ENCODE results near the gene TMEM63A.

Gene TMEM63A

DNA sequence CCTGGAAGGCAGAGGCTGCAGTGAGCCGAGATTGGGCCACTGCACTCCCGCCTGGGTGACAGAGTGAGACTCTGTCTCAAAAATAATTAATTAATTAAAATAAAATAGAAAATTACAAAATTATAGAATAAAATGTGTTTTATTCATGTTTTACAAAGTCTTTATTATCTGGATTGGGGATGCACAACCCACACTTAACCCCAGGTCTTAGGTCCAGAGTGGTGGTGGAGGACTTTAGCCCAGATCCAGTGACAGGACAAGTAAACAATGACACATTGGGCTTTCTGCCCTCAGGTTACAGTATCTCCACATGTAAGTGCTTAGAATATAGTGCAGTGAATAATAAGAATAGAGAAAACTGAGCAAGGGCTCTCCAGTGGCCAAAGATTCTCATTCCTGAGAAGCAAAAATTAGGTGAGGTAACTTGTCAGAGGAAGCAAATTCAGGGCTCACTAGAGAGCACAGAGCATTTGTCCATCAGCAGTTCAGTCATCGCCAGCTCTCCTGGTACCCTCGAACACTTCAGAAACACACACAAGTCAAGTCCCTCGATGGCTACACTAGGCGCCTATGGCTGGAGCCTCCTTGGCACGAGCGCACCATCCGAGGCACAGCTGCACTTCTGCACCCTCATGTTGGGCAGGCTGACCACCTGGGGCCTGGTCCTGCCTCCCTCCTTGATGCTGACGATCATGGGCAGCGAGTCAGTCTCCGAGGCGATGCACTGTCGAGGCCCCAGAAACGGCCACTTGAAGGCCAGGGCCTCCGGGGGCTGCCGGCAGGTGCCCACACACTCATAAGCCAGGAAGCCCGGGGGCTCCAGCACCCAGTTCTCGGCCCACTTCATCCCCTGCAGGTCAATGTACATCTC lies 4.2 kb upstream of the TMEM63A start:
- no peak for DNase-seq (ENCODE audit: low read depth in 4 of 4, low spot score in 1 of 4)

DNA sequence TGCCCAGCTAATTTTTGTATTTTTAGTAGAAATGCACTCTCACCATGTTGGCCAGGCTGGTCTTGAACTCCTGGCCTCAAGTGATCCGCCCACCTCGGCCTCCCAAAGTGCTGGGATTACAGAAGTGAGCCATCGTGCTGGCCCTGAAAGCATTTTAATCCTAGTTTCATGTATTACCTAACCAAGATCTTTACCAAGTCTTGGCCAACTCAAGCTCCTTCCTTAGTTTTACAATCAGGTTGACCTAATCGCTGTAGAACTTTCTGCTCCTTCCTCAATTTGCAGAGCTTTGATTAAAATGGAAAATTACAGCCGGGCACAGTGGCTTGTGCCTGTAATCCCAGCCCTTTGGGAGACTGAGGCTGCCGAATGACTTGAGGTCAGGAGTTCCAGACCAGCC lies 3.2 kb upstream of the TMEM63A start:
- DNase-seq (ENCODE audit: low read depth in 4 of 4, low spot score in 1 of 4) = no peak

DNA sequence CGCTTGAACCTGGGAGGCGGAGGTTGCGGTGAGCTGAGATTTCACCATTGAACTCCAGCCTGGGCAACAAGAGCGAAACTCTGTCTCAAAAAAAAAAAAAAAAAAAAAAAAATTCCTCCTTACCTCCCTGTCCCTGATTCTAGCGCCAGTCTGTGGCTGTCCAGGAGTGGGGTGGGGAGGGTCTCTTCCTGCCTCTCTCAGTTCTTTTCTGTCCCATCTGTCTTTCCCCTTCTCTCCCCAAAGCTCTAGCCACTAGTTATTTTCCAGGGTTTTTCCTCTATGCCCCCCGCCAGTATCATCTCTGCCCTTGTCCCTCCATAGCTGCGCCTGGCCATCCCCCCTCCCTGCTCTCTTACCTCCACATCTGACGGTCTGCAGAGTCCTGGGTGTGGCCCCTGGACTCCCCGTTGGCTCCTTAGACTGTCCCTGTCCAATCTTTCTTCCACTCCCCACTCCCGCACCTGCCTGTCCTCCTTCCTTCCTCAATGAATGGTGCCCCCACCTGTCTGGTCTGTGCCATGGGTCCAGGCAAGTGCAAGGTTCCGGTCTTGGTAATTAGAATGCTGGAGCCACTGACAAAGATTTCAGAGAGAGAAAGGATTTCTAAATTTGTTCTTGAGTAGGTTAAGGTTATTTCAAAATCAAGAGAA lies 1.6 kb upstream of the TMEM63A start:
- no peak for DNase-seq (ENCODE audit: low read depth in 4 of 4, low spot score in 1 of 4)

DNA sequence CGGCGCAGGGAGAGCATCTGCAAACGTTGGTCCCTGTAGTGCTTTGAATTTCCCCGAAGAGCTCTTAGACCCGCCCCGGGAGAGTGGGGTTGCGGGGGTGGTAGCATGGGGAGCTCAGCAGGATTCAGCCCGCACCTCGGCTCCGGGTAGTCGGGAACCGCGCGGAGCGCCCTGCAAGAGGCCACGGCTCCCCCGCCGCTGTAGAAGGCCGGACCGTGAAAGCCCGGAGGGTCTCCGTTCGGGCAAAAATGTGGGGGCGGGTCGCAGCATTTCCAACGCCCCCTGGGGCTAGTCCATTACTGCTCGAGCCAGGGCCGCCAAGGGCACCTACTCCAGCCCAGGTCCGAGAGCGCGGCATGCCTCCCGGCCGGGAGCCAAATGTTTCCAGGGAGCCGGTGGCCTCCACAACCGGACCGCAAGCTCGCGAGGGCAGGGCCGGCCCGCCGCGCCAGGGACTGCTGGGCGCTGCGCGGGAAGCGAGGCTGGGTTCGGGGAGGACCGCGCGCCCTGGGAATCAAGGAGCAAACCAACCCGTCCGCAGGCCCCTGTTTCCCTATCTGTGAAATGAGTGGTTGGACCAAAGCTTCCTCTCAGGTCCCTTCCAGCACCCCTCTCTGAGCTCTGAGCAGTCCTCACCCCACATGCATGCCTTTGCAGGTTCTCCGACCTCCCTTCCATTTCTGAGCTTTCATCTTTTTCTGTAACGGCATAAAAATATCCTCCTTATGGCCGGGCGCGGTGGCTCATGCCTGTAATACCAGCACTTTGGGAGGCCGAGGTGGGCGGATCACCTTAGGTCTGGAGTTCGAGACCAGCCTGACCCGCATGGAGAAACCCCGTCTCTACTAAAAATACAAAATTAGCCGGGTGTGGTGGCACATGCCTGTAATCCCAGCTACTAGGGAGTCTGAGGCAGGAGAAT lies 775 bp upstream of the TMEM63A start:
- DNase-seq (ENCODE audit: low read depth in 4 of 4, low spot score in 1 of 4) = peak in 1 of 4 experiments; percentile 27

DNA sequence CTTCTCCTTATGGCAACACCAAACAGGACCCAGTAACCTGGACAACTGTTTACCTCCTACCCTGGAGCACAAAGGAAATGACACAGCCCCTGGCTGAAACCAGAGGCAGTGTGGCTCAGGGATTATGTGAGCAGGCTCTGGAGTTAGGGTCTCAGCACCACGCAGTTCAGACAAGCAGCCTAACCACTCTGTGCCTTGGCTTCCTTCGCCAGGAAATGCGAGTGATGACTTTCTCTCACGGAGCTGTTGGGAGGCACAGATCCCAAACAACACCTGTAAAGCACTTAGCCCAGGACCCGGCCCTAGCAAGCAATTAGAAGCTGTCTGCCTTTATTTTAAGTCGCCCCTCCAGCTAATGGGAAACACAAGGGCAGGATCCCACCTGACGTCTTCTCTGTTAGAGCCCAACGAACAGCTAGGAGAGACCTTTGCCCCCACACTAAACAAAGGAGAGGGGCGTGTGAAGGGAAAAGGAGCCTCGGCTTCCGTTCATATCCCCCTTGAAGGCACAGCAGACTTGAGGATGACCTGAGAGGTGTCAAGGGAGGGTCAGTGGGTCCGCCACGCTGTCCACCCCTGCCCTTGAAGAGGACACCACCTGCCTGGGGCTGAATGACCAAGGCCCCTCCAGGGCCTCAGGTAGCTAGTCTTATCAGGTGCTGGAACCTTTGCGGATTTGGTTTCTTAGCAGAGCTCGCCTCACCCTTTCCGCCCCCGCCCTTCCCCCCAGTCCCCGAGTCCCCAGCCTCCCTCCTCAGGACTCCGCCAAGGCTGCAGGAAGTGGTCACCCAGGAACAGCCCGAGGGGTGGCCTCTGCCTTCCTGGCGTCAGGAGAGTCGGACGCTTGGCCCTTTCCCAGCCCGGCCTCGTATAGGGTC lies 860 bp downstream of the TMEM63A start:
- DNase-seq (ENCODE audit: low read depth in 4 of 4, low spot score in 1 of 4) = no peak

DNA sequence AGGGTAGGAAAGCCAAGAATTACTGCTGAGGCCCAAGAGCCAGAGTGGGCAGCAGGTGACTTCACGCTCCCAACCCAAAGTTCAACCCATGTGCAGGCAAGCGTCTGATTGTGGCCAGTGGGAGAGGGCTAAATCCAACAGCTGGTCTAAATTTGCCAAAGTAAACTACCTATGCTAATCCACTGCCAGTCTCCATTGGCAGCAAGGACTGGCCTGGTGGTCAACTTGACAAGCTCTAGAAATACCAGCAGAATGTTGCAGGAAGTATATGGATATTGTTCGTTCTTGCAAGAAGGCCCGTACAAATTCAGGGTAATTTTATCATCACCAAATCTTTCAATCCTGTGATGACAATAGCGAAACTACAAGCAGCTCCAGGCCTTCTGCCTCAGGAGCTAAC lies 1.5 kb downstream of the TMEM63A start:
- DNase-seq (ENCODE audit: low read depth in 4 of 4, low spot score in 1 of 4) = no peak

DNA sequence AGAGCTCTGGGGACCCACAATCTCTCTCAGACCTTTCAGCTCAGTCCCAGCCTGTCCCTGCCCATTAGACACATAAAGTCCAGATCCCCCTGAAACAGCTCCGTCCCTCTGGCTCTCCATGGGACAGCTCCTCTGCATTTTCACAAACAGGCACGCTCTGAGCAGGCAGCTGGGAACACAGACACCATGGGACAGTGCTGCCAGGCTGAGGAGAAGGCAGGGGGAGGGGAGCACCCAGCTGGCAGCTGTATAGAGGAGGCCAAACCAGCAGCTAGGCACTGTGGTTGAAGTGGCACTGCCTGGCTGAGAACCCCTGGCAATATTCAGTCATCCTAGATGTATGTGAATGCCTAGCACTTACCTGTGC lies 2.0 kb downstream of the TMEM63A start:
- DNase-seq (ENCODE audit: low read depth in 4 of 4, low spot score in 1 of 4) = no peak

DNA sequence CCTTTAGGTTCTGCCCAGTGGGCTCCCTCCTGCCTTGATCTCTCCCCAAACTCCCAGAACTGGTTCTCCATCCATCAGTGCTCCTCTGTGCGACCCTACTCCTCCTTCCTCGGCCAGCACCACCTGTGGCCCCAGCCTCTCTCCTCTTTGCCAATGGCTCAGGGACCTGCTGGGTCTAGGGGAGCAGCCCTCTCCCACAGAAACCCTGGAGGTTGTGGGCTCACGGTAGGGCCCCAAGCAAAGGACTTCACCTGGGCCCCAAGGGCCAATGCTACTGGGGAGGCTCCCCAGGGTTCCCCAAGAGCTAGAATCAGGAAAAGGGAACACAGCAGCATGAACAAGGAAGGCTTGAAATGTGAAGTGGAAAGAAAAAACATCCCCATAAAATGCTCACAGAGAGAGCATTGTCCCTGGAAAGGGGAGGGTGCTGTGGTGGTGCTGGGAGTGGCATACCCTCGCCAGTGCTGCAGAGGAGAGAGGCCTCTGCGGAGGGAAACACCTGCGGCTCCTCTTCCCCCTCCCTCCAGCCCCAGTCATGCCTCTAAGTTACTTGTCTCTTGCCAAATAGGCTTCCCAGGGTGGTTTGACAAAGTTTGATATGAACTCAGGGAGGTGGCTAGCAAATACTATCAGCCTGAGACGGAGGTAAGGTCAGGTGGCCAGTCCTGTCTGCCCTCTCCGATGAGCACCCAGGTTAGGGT lies 2.5 kb downstream of the TMEM63A start:
- no peak for DNase-seq (ENCODE audit: low read depth in 4 of 4, low spot score in 1 of 4)

DNA sequence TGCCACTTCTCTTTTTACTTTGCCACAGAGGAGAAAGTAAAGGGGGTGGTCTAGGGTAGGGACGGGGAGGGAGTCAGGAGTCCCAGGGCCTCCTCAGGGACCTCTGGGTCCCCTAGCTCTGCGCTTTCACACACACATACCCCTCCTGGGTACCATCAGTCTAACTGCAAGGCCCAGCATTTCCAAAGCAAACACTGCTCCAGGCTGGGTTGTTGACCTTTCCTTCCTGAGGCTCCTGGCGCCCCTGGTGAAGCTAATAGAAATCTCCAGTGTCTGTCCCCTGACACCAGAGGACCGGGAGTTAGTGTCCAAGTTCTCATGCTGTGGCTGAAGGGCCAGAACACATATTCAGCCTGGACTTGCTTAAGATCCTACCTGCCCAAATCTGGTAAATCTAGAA lies 3.9 kb downstream of the TMEM63A start:
- no peak for DNase-seq (ENCODE audit: low read depth in 4 of 4, low spot score in 1 of 4)

DNA sequence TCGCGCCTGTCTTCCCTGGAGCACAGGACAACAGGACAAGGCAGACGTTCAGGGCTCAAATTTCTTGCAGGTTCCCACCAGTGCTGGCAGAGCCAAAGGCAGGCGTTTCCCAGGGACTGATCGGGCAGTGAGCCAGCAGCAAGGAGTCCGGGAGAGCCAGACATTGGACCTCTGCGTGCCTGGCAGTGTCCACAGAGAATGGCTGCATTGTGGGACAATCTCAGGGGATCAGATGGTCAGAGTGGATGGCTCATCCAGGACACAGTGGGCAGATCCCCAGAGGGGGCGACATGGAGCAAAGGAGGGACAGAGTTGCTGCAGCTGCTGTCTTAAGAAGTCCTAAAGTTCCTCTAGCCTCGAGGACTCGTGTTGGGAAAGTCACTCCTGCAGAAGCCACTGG lies 4.6 kb downstream of the TMEM63A start:
- DNase-seq (ENCODE audit: low read depth in 4 of 4, low spot score in 1 of 4) = no peak

DNA sequence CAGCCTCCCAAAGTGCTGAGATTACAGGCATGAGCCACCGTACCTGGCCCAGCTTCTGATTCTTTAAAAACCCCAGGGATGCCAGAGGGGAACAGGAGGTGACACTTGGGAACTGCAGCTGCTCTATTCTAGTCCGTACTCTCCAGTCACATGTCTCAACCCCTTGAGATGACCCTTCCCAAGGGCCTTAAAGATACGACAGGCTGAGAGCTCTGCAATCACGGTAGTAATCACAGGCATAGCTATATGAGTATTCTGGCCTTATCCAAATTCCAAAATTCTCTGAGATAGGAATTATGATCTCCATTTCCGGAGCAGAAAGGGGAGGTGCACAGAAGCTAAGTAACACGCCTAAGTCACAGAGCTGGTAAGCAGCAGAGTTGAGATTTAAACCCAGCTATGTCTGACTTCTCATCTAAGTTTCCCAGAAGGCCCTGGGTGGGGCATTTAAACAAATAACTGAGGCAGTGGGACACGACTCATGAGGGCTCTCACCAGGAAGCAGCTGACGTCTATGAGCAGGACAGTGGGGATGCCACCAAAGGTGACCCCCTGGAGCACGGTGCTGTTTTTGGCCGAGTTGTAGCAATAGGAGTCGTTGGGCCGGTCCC lies 5.2 kb downstream of the TMEM63A start:
- no peak for DNase-seq (ENCODE audit: low read depth in 4 of 4, low spot score in 1 of 4)

DNA sequence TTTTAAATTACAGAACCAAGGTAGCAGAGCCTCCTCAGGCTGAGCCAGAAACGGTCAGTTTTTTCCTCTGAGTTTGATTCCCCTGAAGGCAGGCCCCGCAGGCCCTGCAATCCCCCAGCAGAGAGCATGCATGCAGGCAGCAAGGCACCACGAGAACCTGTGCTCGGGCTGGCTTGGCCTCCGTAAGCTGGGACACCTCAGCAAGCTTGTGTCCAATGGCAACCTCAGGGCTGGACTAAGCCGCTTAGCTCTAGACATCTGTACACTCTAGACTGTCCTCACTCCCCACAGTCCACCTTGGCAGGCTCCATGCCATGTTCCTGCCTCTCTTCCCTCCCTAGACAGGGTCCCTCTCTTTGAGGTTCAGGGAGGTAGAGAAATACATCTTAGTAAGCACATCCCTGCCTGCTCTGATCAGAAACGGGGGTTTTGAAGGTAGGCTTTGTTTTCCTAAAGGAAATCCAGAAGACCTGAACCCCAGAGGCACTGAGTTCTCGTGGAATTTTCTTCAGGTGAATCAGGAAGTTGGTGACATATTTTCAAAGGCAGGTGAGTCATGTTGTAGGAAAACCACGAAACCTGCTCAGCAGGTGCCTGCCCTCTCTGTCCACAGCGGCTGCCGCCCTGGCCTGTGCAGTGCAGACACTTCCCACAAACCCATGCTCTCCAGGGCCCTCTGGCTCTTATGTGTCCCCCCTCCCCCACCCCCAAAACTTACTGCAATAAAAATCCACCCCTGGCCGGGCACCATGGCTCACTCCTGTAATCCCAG lies 7.0 kb downstream of the TMEM63A start:
- DNase-seq (ENCODE audit: low read depth in 4 of 4, low spot score in 1 of 4) = no peak

DNA sequence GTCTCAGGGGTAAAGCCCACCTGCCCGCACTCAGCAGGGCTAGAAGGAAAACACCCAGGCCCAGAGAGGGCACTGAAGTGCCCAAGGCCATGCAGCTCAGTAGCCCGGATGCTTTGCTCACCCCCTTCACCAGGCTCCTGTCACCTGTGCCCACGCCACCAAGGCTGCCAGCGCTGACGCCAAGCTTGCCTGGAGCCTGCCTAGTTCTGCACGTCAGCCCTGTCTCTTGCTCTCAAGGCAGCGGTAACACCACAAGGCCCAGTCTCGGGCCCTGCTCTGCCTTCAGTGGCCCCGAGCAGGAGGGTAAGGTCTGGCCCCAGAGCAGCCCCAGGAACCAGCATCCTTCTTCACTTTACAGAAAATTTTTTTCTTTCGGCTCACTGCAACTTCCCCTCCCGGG lies 7.7 kb downstream of the TMEM63A start:
- DNase-seq (ENCODE audit: low read depth in 4 of 4, low spot score in 1 of 4) = no peak

DNA sequence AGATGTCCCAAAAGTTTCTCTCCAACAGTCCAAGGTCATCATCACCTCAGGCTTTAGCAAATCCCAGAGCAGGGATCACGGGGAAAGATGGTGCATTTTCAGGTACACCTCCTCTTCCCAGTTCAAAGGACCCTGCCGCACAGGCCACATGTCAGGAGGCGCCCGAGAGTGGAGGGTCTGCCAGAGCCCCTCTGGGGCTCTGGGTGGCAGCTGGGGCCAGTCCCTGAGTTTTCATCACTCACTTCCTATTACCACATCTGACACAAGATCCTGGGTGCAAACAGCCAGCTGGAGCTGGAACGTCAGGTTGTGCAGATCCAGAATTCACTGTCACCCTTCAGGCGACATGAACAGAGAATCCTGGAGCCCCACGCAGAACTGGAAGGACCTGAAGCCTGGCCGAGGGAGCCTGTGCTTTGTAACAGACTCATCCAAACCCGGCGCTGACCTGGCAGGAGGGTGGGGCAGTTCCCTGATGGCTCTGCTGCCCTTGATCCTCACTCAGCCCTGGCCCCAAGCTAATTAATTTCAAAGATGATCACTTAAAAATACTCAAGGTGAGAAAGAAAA lies 8.8 kb downstream of the TMEM63A start:
- DNase-seq (ENCODE audit: low read depth in 4 of 4, low spot score in 1 of 4) = no peak

DNA sequence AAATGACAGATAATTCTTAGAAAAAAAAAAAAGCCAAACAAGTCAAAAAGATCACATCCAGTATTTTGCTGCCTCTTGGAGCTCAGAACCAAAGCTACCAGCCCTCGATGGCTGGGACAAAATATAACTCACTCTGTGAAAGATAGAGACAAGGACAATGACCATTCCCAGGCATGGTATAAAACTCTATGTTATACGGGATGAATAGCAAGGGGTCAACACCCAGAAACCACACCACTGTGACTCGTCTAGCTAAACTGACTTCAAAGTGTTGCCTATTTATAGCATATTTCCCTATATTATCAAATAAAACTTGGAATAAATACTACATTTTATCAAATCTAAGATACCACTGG lies 10.1 kb downstream of the TMEM63A start:
- no peak for DNase-seq (ENCODE audit: low read depth in 4 of 4, low spot score in 1 of 4)

DNA sequence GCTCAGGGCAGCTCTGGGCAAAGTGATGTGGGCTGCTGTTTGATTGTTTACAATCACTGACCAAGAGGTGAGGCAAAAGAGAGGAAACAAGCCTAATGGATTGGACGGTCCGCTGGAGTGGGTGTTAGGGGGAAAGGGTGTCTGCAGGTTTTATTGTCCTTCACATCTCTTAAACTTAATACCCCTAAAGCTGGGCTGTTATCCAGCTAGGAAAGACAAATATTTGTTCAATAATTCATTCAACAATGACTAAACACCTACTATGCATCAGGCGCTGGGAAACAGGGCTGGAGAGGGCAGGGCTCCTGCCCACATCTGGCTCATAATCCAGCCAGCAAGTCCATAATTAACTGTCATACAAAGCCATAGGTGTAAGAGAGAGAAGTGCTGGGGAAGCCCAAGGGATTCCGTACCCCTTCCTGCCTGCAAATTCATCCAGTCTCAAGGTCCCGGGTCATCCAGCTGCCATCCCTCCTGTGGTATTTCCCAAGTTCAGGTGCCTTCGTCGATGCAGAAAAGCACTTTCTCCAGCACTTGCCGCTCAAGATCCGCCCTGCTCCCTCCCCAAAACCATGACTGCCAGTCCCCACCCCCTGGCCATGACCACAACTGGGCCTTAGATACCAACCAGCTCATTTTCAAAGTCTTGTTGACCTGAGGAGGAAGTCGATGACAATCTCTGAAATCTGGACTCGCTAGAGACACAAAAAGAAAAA lies 10.7 kb downstream of the TMEM63A start:
- no peak for DNase-seq (ENCODE audit: low read depth in 4 of 4, low spot score in 1 of 4)

DNA sequence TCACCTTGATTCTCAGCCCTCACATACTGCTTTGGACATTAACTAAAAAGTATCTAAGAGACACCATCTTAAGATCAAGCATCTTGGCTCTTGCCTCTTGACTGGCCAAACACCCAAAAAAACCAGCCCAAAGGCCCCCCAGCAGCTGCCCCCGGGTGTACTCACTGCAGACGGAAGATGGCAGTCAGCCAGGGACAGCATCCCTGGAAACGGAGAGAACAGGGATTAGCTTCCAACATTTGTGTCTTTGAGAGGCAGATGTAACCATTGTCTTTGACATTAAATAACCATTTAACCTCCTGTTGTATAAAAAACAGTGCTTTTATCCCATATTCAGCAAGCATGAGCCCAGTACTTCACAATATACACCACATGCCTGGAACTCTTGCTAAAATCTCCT lies 11.3 kb downstream of the TMEM63A start:
- no peak for DNase-seq (ENCODE audit: low read depth in 4 of 4, low spot score in 1 of 4)
